ENCODE measurements around the gene PTGR1.
A peak's percentile ranks its signal among the peaks of the same experiment; 100 is the strongest.
"Not testable (repeated sequence)": the region's sequence is repeated elsewhere in the genome, so short reads cannot be mapped to it uniquely, and the experiment has no call there.

Gene PTGR1

GRCh38 chr9:111610845-111611244, 11.4 kb upstream of the PTGR1 start:
- DNase-seq, result no peak

DNA sequence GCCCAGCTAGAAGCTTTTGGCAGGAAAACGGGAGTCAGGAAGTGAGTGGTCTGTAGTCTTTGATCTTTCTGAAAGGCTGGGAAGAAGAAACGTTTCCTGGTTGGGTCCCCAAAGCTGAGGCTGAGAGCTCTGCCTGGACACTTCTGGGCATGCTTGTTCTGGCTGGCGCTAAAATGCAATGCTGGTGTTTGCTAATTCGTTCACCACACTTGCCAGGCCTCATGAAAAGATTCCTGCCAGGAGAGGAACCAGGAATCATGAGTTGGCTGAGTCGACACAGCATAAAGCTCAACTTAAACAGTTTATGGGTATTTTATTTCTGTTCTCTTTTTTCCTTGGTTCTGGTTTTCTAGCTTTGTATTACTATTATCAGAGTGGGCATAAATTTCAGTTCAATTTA, 10.7 kb upstream of the PTGR1 start:
- DNase-seq, result no peak

GRCh38 chr9:111605041-111605559, 5.7 kb upstream of the PTGR1 start:
- DNase-seq, result no peak

DNA sequence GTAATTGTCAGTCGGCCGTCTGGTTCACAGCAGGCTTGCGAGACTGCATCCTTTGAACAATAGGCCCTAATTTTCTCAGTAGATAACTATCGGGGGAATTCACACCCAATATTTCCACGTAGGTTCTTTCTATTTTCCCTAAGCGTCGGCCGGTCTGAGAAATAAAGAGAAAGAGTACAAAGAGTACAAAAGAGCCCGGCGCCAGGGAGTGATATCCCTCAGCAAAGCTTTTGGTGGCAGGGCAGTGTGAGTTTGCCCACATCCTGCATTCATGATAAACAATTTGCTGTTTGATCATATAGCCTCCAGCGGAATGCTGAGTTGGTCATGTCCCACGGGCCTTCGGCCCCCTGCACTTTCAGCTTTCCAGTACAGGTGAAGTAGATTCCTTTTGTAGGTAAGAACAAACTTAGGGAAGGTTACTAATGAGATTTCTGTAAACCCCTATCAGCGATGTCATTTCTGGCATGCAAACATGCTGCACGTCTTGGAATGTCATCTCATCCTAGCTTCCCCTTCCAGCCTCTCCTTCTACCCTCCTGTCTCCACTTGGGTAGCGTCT, 4.7 kb upstream of the PTGR1 start:
- DNase-seq, result no peak

- no peak for DNase-seq
Measured at GRCh38 chr9:111603041-111603440, 3.6 kb upstream of the PTGR1 start.

GRCh38 chr9:111601237-111602018, 2.0 kb upstream of the PTGR1 start:
- no peak for DNase-seq

GRCh38 chr9:111599955-111600343, 502 bp upstream of the PTGR1 start:
- no peak for DNase-seq

DNA sequence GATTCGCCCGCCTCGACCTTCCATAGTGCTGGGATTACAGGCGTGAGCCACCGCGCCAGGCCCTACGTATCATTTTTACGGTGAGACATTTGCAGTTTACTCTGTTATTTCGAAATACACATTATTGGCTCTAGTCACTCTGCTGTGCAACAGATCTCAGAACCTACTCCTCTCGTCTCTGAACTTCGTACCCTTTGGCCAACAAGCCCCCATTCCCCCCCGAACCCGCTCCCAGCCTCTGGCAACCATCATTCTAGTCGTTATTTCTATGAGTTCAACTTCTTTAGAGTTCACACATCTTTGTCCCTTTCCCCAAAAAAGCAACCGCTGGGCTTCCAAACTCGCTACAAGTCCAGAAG, 735 bp downstream of the PTGR1 start:
- DNase-seq, result no peak

DNA sequence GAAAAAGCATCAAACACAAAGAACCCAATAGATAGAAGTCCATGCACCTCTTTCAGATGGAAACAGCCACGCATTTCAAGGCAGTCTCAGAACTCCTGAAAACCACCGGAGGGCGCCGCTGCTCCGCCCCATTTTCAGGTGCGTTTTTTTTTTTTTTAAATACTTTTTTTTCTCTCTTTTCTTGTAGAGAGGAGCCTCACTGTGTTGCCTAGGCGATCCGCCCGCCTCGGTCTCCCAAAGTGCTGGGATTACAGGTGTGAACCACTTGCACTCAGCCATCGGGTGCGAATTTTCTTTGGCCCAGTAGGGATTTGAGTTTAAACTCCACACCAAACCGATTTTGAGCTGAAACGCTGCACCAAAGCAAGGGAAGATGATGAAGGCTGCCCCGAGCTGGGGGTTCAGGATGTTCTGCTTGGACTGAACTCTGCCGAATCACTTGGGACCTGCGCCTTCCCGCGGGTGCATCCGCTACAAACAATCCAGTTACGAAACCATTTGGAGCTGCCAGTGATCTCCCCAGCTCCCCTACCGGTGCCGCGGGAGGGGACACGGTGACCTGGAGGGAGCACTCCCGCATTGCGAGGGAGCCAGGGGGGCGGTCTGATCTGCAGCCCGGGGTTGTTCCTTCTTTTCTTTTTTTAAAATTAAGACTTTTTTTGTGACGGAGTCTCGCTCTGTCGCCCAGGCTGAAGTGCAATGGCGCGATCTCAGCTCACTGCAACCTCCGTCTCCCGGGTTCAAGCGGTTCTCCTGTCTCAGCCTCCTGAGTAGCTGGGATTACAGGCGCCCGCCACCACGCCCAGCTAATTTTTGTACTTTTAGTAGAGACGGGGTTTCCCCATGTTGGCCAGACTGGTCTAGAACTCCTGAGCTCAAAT, 1.4 kb downstream of the PTGR1 start:
- DNase-seq, result peak; percentile 20

DNA sequence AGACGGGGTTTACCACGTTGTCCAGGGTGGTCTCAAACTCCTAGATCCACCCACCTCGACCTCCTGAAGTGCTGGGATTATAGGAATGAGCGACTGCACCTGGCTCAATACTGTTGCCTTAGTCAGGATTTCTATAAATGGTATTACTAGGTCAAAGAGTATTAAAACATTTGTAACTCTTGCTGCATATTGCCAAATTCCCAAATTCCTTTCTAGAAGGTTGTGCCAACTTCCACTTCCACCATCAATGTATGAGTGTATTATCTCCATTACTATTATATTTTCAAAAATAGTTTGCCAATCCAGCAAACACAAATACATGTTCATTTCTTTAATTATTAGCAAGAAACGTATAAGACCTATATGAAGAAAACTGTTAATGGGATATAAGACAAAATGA, 10.6 kb downstream of the PTGR1 start:
- DNase-seq, result no peak

DNA sequence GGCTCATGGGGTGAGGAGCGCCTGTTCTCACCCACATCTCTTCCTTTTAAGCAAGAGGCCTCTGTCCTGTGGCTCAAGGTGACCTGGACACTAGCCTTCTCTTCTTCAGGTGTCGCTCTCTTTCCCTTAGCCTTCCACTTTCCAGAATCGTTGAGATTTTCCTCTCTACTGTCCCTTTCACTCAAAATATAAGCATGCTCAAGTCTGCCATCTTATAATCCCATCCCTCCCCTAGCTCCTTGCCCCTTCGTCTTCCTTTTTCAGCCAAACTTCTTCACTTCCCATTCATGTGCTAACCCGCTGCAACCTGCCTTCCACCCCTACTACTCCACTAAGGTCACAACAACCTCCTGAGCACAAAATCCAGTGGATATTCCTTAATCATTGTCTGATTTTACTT, 13.1 kb downstream of the PTGR1 start:
- DNase-seq, result no peak

DNA sequence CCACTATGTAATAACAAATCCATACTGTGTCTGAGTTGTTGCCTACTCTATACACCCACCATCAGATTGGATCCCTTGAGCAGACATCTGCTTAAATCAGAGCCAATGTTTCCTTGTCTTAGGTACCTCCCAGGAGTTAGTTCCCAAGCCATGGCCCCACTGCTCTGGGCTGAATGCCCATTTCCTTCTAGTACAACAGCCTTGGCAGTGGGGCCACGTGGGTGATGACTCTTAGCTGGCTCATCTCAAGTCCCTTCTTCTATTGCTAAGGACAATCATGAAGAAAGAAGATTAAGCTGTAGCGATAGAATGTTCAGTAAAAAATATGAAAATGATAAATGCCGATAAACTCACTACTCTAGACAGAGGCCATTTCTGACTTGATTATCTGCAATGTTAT, 16.6 kb downstream of the PTGR1 start:
- no peak for DNase-seq

- no peak for DNase-seq
Measured at GRCh38 chr9:111572950-111573604, 26.4 kb downstream of the PTGR1 start.

DNA sequence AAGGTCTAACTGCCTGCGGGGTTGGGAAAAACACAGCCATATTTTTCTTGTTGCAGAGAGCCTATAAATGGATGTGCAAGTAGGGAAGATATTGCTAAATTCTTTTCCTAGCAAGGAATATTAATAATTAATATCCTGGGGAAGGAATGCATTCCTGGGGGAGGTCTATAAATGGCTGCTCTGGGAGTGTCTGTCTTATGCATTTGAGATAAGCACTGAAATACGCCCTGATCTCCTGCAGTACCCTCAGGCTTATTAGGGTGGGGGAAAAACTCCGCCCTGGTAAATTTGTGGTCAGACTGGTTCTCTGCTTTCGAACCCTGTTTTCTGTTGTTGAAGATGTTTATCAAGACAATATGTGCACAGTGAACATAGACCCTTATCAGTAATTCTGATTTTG, 31.3 kb downstream of the PTGR1 start:
- DNase-seq, result not testable (repeated sequence)

- no peak for DNase-seq
Measured at GRCh38 chr9:111566234-111566633, 33.2 kb downstream of the PTGR1 start.

DNA sequence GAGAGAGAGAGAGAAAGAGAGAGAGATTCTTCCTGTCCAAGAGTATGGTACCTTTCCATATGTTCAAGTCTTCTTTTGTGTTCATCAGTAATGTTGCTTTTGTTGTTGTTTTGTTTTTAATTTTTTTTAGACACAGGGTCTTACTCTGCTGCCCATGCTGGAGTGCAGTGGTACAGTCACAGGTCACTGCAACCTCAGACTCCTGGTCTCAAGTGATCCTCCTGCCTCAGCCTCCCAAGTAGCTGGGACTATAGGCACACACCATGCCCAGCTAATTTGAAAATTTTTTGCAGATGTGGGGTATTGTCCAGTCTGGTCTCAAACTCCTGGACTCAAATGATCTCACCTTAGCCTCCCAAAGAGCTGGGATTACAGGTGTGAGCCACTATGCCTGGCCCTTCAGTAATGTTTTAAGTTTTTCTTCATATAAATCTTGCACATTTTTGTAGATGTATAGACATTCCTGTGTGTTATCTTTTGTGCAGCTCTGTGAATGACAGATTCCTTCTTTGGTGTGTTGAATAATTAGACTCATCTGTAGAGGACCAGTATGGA, 38.2 kb downstream of the PTGR1 start:
- no peak for DNase-seq

DNA sequence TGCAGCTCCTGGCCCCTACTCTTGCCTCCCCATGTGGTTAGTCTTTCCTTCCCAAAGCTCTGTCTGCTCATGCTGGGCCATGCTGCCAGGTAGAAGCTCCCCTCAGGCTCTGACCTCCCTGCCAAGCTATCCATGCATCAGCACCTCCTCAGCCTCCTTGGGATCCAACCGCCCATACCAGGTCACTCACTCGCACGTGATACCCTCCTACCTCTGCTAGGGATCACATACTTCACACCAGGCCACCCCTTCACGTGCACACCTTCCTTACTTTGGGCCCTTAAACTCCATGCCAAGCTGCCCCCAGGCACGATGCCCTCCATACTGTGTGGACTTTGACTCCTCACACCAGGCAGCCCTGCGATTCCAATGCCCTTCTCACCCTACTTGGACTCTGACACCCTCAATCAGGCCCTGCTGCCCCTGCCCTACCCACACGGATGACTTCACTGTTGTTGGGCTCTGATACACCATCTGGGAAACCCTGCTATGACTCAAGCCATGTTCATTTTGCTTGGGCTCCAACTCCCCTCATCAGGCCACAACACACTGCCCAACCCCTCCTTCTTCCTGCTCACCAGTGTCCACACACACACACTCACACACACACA, 40.3 kb downstream of the PTGR1 start:
- no peak for DNase-seq

GRCh38 chr9:111555425-111555824, 44.0 kb downstream of the PTGR1 start:
- DNase-seq, result not testable (repeated sequence)

DNA sequence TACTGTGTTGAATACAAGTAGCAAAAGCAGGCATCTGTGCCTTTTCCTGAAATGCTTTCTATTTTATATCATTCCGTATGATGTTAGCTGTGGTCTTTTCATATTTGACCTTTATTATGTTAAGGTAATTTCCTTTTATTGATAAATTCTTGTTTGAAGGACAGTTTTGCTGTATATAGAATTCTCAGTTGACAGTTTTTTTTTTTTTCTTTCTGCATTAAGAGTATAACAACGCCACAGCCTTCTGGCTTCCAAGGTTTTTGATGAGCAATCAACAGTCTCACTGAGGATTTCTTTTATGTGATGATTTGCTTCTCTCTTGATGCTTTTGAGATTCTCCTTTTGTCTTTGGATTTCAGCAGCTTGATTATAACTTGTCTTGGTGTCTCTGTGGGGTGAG, 50.8 kb downstream of the PTGR1 start:
- DNase-seq, result no peak

- no peak for DNase-seq
Measured at GRCh38 chr9:111542497-111543254, 56.8 kb downstream of the PTGR1 start.

- DNase-seq, result no peak
Measured at GRCh38 chr9:111533099-111533790, 66.2 kb downstream of the PTGR1 start.

Data from NCI-H2029 treated with DMSO at 0.1 percent for 48 hours (cell line).